Stimulated activated CD8-positive, alpha-beta memory T cell treated with anti-CD3 and anti-CD28 coated beads, Interleukin-12 subunit alpha, Interleukin-12 subunit beta, amount 100 ng/mL, for 4 hours (primary cell): Measurements from ENCODE around the gene COL5A2.

Source experiments
- DNase-seq: peaks from one replicate; pipeline ENCODE4 v3.0.0-alpha.2; 2020; ENCODE audit warnings: low read depth

Gene COL5A2

GRCh38 chr2:189147361-189147760 is 32.2 kb downstream of the COL5A2 start:
- no peak for DNase-seq

GRCh38 chr2:189146553-189146952 is 33.0 kb downstream of the COL5A2 start:
- no peak for DNase-seq

- no peak for DNase-seq
Measured at GRCh38 chr2:189144700-189145211, 34.8 kb downstream of the COL5A2 start.

- DNase-seq, result no peak
Measured at GRCh38 chr2:189143925-189144324, 35.6 kb downstream of the COL5A2 start.

- DNase-seq, result no peak
Measured at GRCh38 chr2:189142893-189143759, 36.4 kb downstream of the COL5A2 start.

GRCh38 chr2:189138800-189139199 is 40.8 kb downstream of the COL5A2 start:
- no peak for DNase-seq

GRCh38 chr2:189137519-189137918 is 42.0 kb downstream of the COL5A2 start:
- DNase-seq, result no peak

- no peak for DNase-seq
Measured at GRCh38 chr2:189134485-189134884, 45.1 kb downstream of the COL5A2 start.

- no peak for DNase-seq
Measured at GRCh38 chr2:189131991-189132390, 47.6 kb downstream of the COL5A2 start.

- DNase-seq, result no peak
Measured at GRCh38 chr2:189129971-189130370, 49.6 kb downstream of the COL5A2 start.

- DNase-seq, result no peak
Measured at GRCh38 chr2:189128970-189129369, 50.6 kb downstream of the COL5A2 start.

GRCh38 chr2:189127756-189128155 is 51.8 kb downstream of the COL5A2 start:
- DNase-seq, result no peak

GRCh38 chr2:189125195-189125594 is 54.4 kb downstream of the COL5A2 start:
- DNase-seq, result no peak

GRCh38 chr2:189124175-189124574 is 55.4 kb downstream of the COL5A2 start:
- no peak for DNase-seq

GRCh38 chr2:189118386-189118785 is 61.2 kb downstream of the COL5A2 start:
- DNase-seq, result no peak

- DNase-seq, result no peak
Measured at GRCh38 chr2:189116979-189117378, 62.6 kb downstream of the COL5A2 start.

- no peak for DNase-seq
Measured at GRCh38 chr2:189116087-189116486, 63.5 kb downstream of the COL5A2 start.

- no peak for DNase-seq
Measured at GRCh38 chr2:189115126-189115525, 64.4 kb downstream of the COL5A2 start.

- DNase-seq, result no peak
Measured at GRCh38 chr2:189113963-189114362, 65.6 kb downstream of the COL5A2 start.

- no peak for DNase-seq
Measured at GRCh38 chr2:189111063-189111715, 68.4 kb downstream of the COL5A2 start.

- DNase-seq, result no peak
Measured at GRCh38 chr2:189109921-189110397, 69.6 kb downstream of the COL5A2 start.

GRCh38 chr2:189104934-189105333 is 74.6 kb downstream of the COL5A2 start:
- no peak for DNase-seq

GRCh38 chr2:189102735-189103134 is 76.8 kb downstream of the COL5A2 start:
- no peak for DNase-seq
